Measurements from ENCODE around the gene NTM.

NTM gene

GRCh38 chr11:131762346-131763110 lies 392.1 kb downstream of the NTM start:
- no peak overlapping the region for H3K4me3 ChIP-seq (replicated peaks; ENCODE audit: insufficient read depth, low read length)
- no peaks in the 10 kb centered on the region for H3K27me3 ChIP-seq (ENCODE audit: insufficient read depth, poor library complexity, severe bottlenecking)
- TF ChIP-seq SPI1 (IDR thresholded peaks at IDR 0.05; ENCODE audit: borderline replicate concordance, low read depth) = no peak
- TF ChIP-seq REST (IDR thresholded peaks at IDR 0.05; ENCODE audit: insufficient replicate concordance, low read depth) = no peak
- no peak for TF ChIP-seq GABPA (IDR thresholded peaks at IDR 0.05; ENCODE audit: low read depth)
- TF ChIP-seq POLR2AphosphoS5 (IDR thresholded peaks at IDR 0.05; ENCODE audit: low read depth) = no peak
- TF ChIP-seq CTCF (IDR thresholded peaks at IDR 0.05; ENCODE audit: insufficient read depth, low read length) = no peak
- no peak for DNase-seq (ENCODE audit: low read depth in 1 of 2, low spot score in 1 of 2)
- no peak overlapping the region for H3K27ac ChIP-seq (replicated peaks)

GRCh38 chr11:131763193-131763890 lies 392.9 kb downstream of the NTM start:
- H3K27ac ChIP-seq (replicated peaks) = no peak overlapping the region
- no peaks in the 10 kb centered on the region for H3K27me3 ChIP-seq (ENCODE audit: insufficient read depth, poor library complexity, severe bottlenecking)

More at GRCh38 chr11:131763193-131763890, 392.9 kb downstream of the NTM start:
- DNase-seq (ENCODE audit: low read depth in 1 of 2, low spot score in 1 of 2) = no peak
- TF ChIP-seq REST (IDR thresholded peaks at IDR 0.05; ENCODE audit: insufficient replicate concordance, low read depth) (no peak), SPI1 (IDR thresholded peaks at IDR 0.05; ENCODE audit: borderline replicate concordance, low read depth) (no peak), GABPA (IDR thresholded peaks at IDR 0.05; ENCODE audit: low read depth) (no peak), CTCF (IDR thresholded peaks at IDR 0.05; ENCODE audit: insufficient read depth, low read length) (no peak), POLR2AphosphoS5 (IDR thresholded peaks at IDR 0.05; ENCODE audit: low read depth) (no peak)
- H3K4me3 ChIP-seq (replicated peaks; ENCODE audit: insufficient read depth, low read length) = no peak overlapping the region
